MM.1S (cell line): ENCODE data around the gene PDLIM5.

Experiments used
- DNase-seq: peaks from one replicate; pipeline ENCODE4 v3.0.0-alpha.2; 2015
- H2AFZ ChIP-seq: fragments of 300-600 bp; sonication (generic); 2 replicates; pipeline ENCODE4 v1.6.0; 2016; ENCODE audit warnings: antibody characterized with exemption, low read length
- H3F3A ChIP-seq: fragments of 300-600 bp; sonication (generic); 2 replicates; pipeline ENCODE4 v1.6.1; 2016; ENCODE audit warnings: mild to moderate bottlenecking, antibody characterized with exemption, low read length, moderate library complexity, mixed read lengths; ENCODE audit not compliant: insufficient read depth
- H3K27ac ChIP-seq: fragments of 300-600 bp; sonication (generic); 2 replicates; pipeline ENCODE4 v1.5.1; 2016; ENCODE audit warnings: mild to moderate bottlenecking, low read length
- H3K27me3 ChIP-seq: fragments of 300-600 bp; sonication (generic); replicated peaks from 2 replicates; pipeline ENCODE4 v1.6.0; 2016; ENCODE audit warnings: low read length; ENCODE audit not compliant: insufficient read depth
- H3K36me3 ChIP-seq: fragments of 300-600 bp; sonication (generic); replicated peaks from 2 replicates; pipeline ENCODE4 v1.6.1; 2016; ENCODE audit warnings: mild to moderate bottlenecking, low read length, mixed read lengths; ENCODE audit not compliant: insufficient read depth
- H3K4me1 ChIP-seq: fragments of 300-600 bp; sonication (generic); 2 replicates; pipeline ENCODE4 v1.6.1; 2016; ENCODE audit warnings: low read length, mixed read lengths
- H3K4me2 ChIP-seq: fragments of 300-600 bp; sonication (generic); 2 replicates; pipeline ENCODE4 v1.6.0; 2016; ENCODE audit warnings: low read depth, low read length
- H3K4me3 ChIP-seq: fragments of 300-600 bp; sonication (generic); 2 replicates; pipeline ENCODE4 v1.5.1; 2016; ENCODE audit warnings: low read length, mixed read lengths
- H3K79me2 ChIP-seq: fragments of 300-600 bp; sonication (generic); 2 replicates; pipeline ENCODE4 v1.6.1; 2016; ENCODE audit warnings: mixed run types, low read length, mixed read lengths
- H3K9ac ChIP-seq: fragments of 300-600 bp; sonication (generic); 2 replicates; pipeline ENCODE4 v1.6.1; 2016; ENCODE audit warnings: low read length, mixed read lengths
- H3K9me2 ChIP-seq: fragments of 300-600 bp; sonication (generic); replicated peaks from 2 replicates; pipeline ENCODE4 v1.6.1; 2016; ENCODE audit warnings: mild to moderate bottlenecking, low read length, mixed read lengths; ENCODE audit not compliant: insufficient read depth
- H3K9me3 ChIP-seq: fragments of 300-600 bp; sonication (generic); replicated peaks from 2 replicates; pipeline ENCODE4 v1.6.1; 2016; ENCODE audit warnings: mild to moderate bottlenecking, low read length, mixed read lengths; ENCODE audit not compliant: insufficient read depth
- H4K20me1 ChIP-seq: fragments of 300-600 bp; sonication (generic); 2 replicates; pipeline ENCODE4 v1.6.1; 2016; ENCODE audit warnings: mild to moderate bottlenecking, low read length, moderate library complexity, mixed read lengths; ENCODE audit not compliant: insufficient read depth
- CTCF ChIP-seq: fragments of 300-600 bp; sonication (generic); IDR thresholded peaks from 2 replicates; pipeline ENCODE4 v1.5.1; 2016; ENCODE audit warnings: antibody characterized with exemption, low read length, mixed read lengths
- EZH2 ChIP-seq: fragments of 300-600 bp; sonication (generic); optimal IDR thresholded peaks from 2 replicates; pipeline ENCODE3; 2017; ENCODE audit warnings: low read depth, mild to moderate bottlenecking, antibody characterized with exemption, low read length, mixed read lengths
- EZH2phosphoT487 ChIP-seq: fragments of 300-600 bp; sonication (generic); IDR thresholded peaks from 2 replicates; pipeline ENCODE4 v1.6.1; 2018; ENCODE audit warnings: antibody characterized with exemption, low read length

PDLIM5 gene

GRCh38 chr4:94636004-94636403 is 184.3 kb downstream of the PDLIM5 start:
- H3K27me3 ChIP-seq: no peaks in the 10 kb centered on the region
- no peaks in the 10 kb centered on the region for H3K36me3 ChIP-seq
- no peaks in the 10 kb centered on the region for H3K9me3 ChIP-seq
- H3K4me2 ChIP-seq: no peak overlapping the region
- H4K20me1 ChIP-seq: no peaks in the 10 kb centered on the region
- no peaks in the 10 kb centered on the region for H3K9me2 ChIP-seq
- no peaks in the 10 kb centered on the region for H3F3A ChIP-seq
- no peaks in the 10 kb centered on the region for H3K4me1 ChIP-seq
- no peak overlapping the region for H3K9ac ChIP-seq
- no peaks in the 10 kb centered on the region for H3K79me2 ChIP-seq
- H2AFZ ChIP-seq: no peak overlapping the region
- DNase-seq: no peak
- H3K4me3 ChIP-seq: no peak overlapping the region
- H3K27ac ChIP-seq: no peak overlapping the region
- TF ChIP-seq EZH2 (no peak), CTCF (no peak)

- no peaks in the 10 kb centered on the region for H3K79me2 ChIP-seq
- no peaks in the 10 kb centered on the region for H3K4me1 ChIP-seq
- no peaks in the 10 kb centered on the region for H3K9me3 ChIP-seq
- H3K27me3 ChIP-seq: no peaks in the 10 kb centered on the region
- no peak overlapping the region for H3K4me2 ChIP-seq
- no peaks in the 10 kb centered on the region for H3F3A ChIP-seq
- H3K9ac ChIP-seq: no peak overlapping the region
- no peak overlapping the region for H3K4me3 ChIP-seq
- no peak overlapping the region for H2AFZ ChIP-seq
- no peaks in the 10 kb centered on the region for H3K36me3 ChIP-seq
- no peak overlapping the region for H3K27ac ChIP-seq
- TF ChIP-seq EZH2 (no peak), EZH2phosphoT487 (no peak), CTCF (no peak)
- no peak for DNase-seq
- H3K9me2 ChIP-seq: no peaks in the 10 kb centered on the region
- H4K20me1 ChIP-seq: no peaks in the 10 kb centered on the region
Measured at GRCh38 chr4:94639298-94639697, 187.6 kb downstream of the PDLIM5 start.

- H3K4me3 ChIP-seq: no peak overlapping the region
- H3K4me2 ChIP-seq: no peak overlapping the region
- no peaks in the 10 kb centered on the region for H3K4me1 ChIP-seq
- H3F3A ChIP-seq: no peaks in the 10 kb centered on the region
- no peaks in the 10 kb centered on the region for H3K79me2 ChIP-seq
- H3K27ac ChIP-seq: no peak overlapping the region
- H3K9me2 ChIP-seq: no peaks in the 10 kb centered on the region
- DNase-seq: no peak
- no peaks in the 10 kb centered on the region for H3K9me3 ChIP-seq
- H2AFZ ChIP-seq: no peak overlapping the region
- H4K20me1 ChIP-seq: no peaks in the 10 kb centered on the region
- H3K36me3 ChIP-seq: no peaks in the 10 kb centered on the region
- H3K9ac ChIP-seq: no peak overlapping the region
- TF ChIP-seq CTCF: no peak
- no peak for TF ChIP-seq EZH2phosphoT487
- TF ChIP-seq EZH2: no peak
- no peaks in the 10 kb centered on the region for H3K27me3 ChIP-seq
Measured at GRCh38 chr4:94640151-94640550, 188.4 kb downstream of the PDLIM5 start.
